Left renal pelvis (tissue), 4 donors: ENCODE data around the gene MRPS10. TPM values are rescaled to one million over a fixed set of nuclear protein-coding genes. Genes with fewer than 3 reads are reported as not detected.
"Not testable (repeated sequence)": the region's sequence is repeated elsewhere in the genome, so short reads cannot be mapped to it uniquely, and the experiment has no call there.

Experiments
- DNase-seq, 4 donors: peaks; one replicate each; pipeline ENCODE4 v3.0.0-alpha.2; 2013; ENCODE audit warnings: low read depth in 4 of 4, low spot score in 3 of 4
- polyA plus RNA-seq, 4 donors: library from polyadenylated mRNA; unstranded; fragments of 120-200 nt; gene quantifications; one replicate each; pipeline ENCODE4 v1.2.1, GENCODE V29; 2013; ENCODE audit not compliant: insufficient read length in 4 of 4

MRPS10 gene
- polyA plus RNA-seq, 4 donors: 26.7 to 34.3 (median 28.6) TPM

GRCh38 chr6:42216495-42216894 is 1.2 kb downstream of the MRPS10 start:
- DNase-seq: not testable (repeated sequence)

- DNase-seq: no peak
These were observed 5.2 kb downstream of the MRPS10 start for GRCh38 chr6:42212442-42212841.

GRCh38 chr6:42211726-42212125 is 5.9 kb downstream of the MRPS10 start:
- DNase-seq: no peak

DNA sequence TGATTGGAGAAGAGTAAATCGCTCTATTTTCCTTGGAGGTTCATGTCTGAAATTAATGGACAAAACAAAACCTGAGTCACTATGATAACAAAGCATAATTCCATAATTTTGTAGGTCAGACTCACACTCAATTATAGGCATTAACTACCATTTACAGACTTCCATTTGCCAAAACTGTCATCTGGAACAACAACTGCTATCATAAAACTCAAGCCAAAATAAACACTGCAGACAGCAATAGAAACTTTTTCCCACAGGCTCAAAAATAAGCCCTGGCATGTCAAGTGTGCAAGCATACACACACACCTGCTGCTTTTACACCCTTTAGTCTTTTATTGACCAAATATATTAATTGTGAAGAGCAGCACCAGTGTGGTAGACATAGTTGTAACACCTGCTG is 7.1 kb downstream of the MRPS10 start:
- DNase-seq: no peak

DNA sequence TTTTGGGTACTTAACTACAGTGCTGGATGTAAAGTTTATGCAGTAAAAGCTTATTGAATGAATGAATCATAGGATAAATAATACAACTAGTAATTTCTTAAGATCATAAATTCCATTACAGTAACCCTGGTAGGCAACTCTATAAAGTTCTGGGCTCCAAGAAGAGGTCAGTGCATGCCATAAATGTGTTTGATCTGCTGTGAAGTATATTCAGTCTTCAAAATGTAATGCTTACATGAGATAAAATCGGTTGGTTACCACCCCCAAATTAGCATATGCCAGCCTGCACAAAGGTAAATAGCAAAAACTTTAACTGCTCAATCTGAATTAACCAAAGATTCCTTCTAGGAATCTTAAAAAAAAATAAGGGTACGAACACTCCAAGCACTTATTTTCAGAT is 10.1 kb downstream of the MRPS10 start:
- DNase-seq: not testable (repeated sequence)

GRCh38 chr6:42204768-42205282 is 12.8 kb downstream of the MRPS10 start:
- DNase-seq: no peak

GRCh38 chr6:42203183-42203582 is 14.5 kb downstream of the MRPS10 start:
- no peak for DNase-seq

DNA sequence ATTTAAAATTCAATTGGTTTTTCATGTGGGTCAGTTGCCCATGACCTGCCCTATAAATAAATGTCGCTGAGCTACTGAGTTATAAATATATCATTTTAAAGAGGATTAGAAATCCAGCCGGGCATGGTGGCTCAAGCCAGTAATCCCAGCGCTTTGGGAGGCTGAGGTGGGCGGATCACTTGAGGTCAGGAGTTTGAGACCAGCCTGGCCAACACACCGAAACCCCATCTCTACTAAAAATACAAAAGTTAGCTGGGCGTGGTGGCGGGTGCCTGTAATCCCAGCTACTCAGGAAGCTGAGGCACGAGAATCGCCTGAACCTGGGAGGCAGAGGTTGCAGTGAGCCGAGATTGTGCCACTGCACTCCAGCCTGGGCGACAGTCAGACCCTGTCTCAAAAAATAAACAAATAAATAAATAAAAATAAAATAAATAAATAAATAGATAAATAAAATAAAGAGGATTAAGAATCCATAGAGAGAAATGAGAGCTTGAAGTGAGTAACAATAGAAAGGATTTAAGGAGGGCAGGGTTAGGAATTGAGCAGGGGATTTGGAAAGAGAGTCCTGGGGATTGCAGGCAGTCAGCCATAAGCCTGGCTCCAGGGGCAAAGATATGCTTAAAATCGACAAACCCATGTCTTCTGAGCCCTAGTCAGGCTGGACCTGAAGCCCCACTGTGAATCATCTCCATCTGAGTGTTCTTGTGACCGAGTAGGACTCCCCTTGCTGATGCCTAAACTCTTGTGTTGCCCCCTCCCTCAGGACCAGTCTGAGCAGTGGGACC is 15.3 kb downstream of the MRPS10 start:
- not testable (repeated sequence) for DNase-seq

- no peak for DNase-seq
These were observed 16.3 kb downstream of the MRPS10 start for GRCh38 chr6:42201382-42201781.

DNA sequence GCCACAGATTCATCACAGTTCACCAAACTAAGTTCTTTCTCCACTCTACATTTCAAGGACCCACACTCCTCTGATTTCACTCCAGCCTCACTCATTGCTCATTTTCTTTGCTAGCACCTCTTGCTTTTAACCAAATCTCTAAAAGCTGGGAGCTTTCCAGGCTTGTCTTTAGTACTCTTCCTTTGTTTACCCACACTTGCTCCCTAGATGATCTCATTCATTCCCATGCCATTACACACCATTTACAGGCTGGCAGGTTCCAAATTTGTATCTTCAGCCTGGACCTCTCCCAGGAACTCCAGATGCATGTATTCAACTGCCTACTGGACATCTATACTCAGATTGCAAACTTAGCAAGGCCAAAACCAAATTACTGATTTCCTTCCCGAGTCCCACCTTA is 17.6 kb downstream of the MRPS10 start:
- no peak for DNase-seq

- no peak for DNase-seq
These were observed 18.3 kb downstream of the MRPS10 start for GRCh38 chr6:42199106-42199981.

DNA sequence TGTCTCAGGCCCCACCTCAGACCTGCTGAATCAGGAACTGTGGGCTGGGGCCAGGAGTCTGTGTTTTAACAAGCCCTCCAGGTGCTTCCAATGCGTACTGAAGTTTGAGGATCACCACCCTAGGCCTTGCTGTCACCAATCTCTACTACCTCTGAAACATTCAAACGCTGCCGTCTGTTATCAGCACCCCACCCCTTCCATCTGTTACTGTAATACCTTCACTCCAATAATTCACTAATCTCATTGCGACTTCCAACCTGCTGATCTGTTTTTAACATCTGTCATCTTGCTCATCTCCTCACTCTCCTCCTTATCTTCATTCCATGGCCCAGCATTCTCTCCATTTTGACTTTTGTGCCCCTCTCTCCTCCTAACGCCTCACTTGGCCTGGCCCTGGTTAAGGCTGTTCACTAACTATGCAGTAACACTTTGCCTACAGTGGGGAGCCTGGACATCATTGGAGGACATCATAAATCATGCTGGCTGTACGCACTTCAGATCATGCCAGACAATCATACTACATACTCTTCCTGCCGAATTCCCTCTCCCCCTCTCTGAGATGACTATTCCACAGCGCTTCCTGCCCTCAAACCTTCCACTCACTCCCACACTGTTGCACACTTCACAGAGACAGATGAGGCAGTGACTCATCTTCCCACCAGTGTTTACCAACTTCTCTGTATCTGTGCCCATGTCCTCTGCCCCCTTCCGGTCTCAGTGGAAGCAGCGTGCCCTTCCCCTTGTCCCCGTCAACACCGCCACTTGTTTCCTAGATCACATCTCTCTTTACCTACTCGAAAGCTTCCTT is 19.9 kb downstream of the MRPS10 start:
- no peak for DNase-seq

DNA sequence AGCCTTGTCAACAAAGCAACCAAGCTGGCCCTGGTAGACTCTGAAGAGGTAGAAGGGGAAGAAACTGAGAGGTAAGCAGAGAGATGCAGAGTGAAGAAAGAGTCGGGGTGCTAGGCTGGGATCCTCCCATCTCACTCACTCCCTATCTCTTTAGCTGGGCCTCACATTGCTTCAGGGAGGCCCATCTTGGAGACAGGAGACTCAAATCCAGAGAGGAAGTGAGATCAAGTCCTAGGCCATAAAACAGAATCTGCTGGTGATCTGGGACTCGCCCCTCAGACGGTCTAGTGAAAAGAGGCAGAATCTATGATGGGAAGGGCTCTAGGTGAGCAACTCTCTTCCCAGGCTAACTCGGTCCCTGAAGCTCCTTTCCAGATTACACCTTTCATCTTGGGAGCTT is 22.2 kb downstream of the MRPS10 start:
- DNase-seq: no peak

DNA sequence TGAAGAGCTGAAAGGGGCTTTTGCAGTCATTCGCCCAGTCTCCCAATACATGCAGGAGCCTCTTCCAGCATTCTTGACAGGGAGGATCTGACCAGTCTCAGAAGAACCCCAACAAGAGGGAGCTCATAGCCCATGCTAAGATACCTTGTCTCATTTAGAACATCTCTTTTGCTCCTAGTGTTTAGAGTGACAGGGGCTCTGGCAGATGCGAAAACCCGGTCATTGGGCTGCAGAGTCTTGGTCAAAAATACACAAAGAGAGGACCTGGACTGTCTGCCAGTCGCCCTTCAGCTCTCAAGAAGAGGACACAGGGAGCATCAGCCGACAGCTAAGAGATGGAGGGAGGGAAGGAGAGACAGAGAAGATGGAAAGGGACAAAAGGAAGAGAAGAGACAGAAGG is 23.6 kb downstream of the MRPS10 start:
- no peak for DNase-seq

DNA sequence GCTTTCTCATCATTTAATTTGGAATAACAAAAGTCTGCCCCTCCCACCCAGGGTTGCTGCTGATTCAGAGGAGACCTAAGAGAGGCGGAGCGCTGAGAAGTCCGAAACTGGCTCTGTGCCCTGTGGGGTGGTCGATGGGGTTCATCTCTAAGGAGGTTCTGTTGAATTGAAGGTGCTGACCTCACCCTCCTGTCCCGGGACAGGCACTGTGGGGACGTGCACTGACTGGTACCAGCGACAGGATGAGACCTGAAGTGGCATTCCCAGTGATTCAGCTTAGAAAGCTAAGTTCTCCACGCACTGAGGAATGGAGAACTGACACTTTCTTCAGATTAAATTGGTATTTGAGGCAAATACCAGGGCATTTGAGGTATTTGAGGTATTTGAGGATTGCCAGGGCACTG is 24.2 kb downstream of the MRPS10 start:
- DNase-seq: no peak

GRCh38 chr6:42192385-42192784 is 25.3 kb downstream of the MRPS10 start:
- DNase-seq: not testable (repeated sequence)

GRCh38 chr6:42190554-42191183 is 27.0 kb downstream of the MRPS10 start:
- no peak for DNase-seq

DNA sequence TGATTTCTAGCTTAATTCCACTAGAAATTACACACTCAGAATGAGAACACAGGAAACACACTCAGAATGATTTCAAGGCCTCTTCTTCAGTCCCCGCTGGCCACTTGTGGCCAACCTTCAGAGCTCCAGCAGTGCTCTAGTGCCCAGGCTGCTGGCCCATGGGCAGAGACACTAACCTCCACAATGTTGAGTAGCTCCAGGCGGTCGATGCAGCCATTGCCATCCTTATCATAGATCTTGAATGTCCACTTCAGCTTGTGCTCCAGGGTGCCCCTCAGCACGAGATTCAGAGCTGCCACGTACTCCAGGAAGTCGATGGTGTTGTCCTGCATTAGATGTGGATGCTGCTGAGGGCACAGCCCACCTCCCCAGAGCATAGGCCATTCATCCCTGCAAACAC is 29.3 kb downstream of the MRPS10 start:
- no peak for DNase-seq

DNA sequence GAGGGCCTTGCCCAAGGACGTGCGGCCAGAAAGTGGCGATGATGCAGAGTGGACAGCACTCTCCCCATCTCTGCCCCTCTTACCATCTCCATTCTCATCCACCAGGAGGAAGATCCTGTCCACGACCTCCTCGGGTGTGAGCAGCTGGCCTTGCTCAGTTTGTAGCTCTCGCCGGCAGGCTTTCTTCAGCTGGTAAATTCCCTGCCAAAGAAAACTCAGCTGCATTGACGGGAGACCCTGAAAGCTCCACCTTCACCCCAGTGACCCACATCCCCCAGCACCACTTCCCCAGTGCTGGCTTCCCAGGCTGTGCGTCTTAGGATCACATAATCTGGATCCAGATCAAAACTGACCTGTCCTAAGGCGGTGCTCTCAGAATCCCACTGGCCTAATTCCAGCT is 32.1 kb downstream of the MRPS10 start:
- DNase-seq: peak in 2 of 4 donors; percentile 42 to 53

- no peak for DNase-seq
These were observed 33.2 kb downstream of the MRPS10 start for GRCh38 chr6:42184475-42184874.
